Uterus (tissue), 2 donors: ENCODE measurements around the gene ALG2.

Source experiments
- CTCF ChIP-seq, 4 experiments: fragments of 200-600 bp in 2 of 4; fragments of 450-650 bp in 2 of 4; sonication (generic) in 2 of 4; IDR thresholded peaks; one replicate each; pipeline ENCODE4 v1.5.1; 2016 to 2019; ENCODE audit warnings: antibody characterized with exemption in 4 of 4, mild to moderate bottlenecking in 2 of 4, moderate library complexity in 1 of 4
- POLR2A ChIP-seq, 2 donors: fragments of 450-650 bp; IDR thresholded peaks; one replicate each; pipeline ENCODE4 v1.6.1; 2016; ENCODE audit warnings: antibody characterized with exemption in 2 of 2, mild to moderate bottlenecking in 1 of 2, moderate library complexity in 1 of 2

GRCh38 chr9:99184110-99184474 lies 37.6 kb downstream of the ALG2 start:
- no peak for TF ChIP-seq CTCF (IDR thresholded peaks at IDR 0.05)
- TF ChIP-seq POLR2A (IDR thresholded peaks at IDR 0.05), result no peak
